ENCODE data around the gene EHMT1.

DNA sequence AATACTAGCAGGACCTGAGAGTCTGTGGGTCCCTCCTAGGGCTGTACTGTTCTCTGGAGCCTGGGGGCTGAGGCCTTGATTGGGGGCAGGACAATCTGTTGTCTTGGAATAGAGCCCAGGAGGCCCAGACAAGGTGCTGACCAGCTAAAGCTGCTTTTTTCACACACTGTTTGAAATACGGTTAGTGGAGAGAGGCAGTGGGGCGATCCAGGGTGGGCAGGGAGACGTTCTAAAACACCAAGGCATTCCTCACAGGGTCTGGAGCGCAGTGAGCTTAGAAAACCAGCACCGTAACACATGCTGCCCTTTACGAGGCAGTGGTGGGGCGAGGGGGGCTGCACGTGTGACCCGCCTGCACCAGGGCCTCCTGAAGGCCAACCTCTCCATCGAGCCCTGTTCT, 55.1 kb downstream of the EHMT1 start:
- TF ChIP-seq CTCF (IDR thresholded peaks at IDR 0.05; ENCODE audit: control extremely low read depth in 1 of 3, insufficient read depth in 1 of 3, low read depth in 1 of 3, low read length in 3 of 3) (no peak), GABPA (IDR thresholded peaks at IDR 0.05; ENCODE audit: borderline replicate concordance, insufficient read depth, low read length) (no peak), RAD21 (IDR thresholded peaks at IDR 0.05 in 1 of 2, conservative IDR thresholded peaks at IDR 0.05 in 1 of 2; ENCODE audit: low read depth in 2 of 2, low read length in 2 of 2) (no peak), EZH2 (IDR thresholded peaks at IDR 0.05; ENCODE audit: low read depth, low read length, severe bottlenecking) (no peak), GTF2F1 (IDR thresholded peaks at IDR 0.05; ENCODE audit: borderline replicate concordance, low read depth, low read length) (no peak), POLR2AphosphoS5 (IDR thresholded peaks at IDR 0.05; ENCODE audit: low read depth, low read length) (no peak), MAFK (IDR thresholded peaks at IDR 0.05; ENCODE audit: low read depth, low read length) (no peak)

All from H1 (cell line).